Stimulated activated CD4-positive, alpha-beta T cell treated with anti-CD3 and anti-CD28 coated beads, Interleukin-15, amount 100 ng/mL, for 24 hours (primary cell): ENCODE data around the gene DSTN.

Experiments
- DNase-seq: peaks from one replicate; pipeline ENCODE4 v3.0.0-alpha.2; 2020

The DSTN gene

GRCh38 chr20:17555106-17555505, 14.8 kb upstream of the DSTN start:
- no peak for DNase-seq

- DNase-seq, result no peak
Observed at GRCh38 chr20:17556837-17557674, 12.8 kb upstream of the DSTN start.

GRCh38 chr20:17557675-17558006, 12.2 kb upstream of the DSTN start:
- DNase-seq, result no peak

GRCh38 chr20:17558154-17558940, 11.5 kb upstream of the DSTN start:
- peak; percentile 55 for DNase-seq

GRCh38 chr20:17558941-17559304, 11.0 kb upstream of the DSTN start:
- DNase-seq, result no peak

GRCh38 chr20:17559338-17559737, 10.5 kb upstream of the DSTN start:
- no peak for DNase-seq

- peak; percentile 35 for DNase-seq
Observed at GRCh38 chr20:17560344-17561074, 9.4 kb upstream of the DSTN start.

- no peak for DNase-seq
Observed at GRCh38 chr20:17562804-17563305, 7.0 kb upstream of the DSTN start.

GRCh38 chr20:17565169-17565845, 4.6 kb upstream of the DSTN start:
- DNase-seq, result no peak

- no peak for DNase-seq
Observed at GRCh38 chr20:17566345-17566744, 3.5 kb upstream of the DSTN start.

GRCh38 chr20:17568045-17568788, 1.7 kb upstream of the DSTN start:
- no peak for DNase-seq

GRCh38 chr20:17568972-17569521, 828 bp upstream of the DSTN start:
- DNase-seq, result peak; percentile 41

- DNase-seq, result peak; percentile 46
Observed at GRCh38 chr20:17570347-17571152, 675 bp downstream of the DSTN start.

GRCh38 chr20:17571153-17571527, 1.3 kb downstream of the DSTN start:
- peak; percentile 25 for DNase-seq

GRCh38 chr20:17572034-17572638, 2.3 kb downstream of the DSTN start:
- DNase-seq, result no peak

GRCh38 chr20:17573463-17573862, 3.6 kb downstream of the DSTN start:
- no peak for DNase-seq

- DNase-seq, result no peak
Observed at GRCh38 chr20:17576215-17576614, 6.3 kb downstream of the DSTN start.

- DNase-seq, result no peak
Observed at GRCh38 chr20:17579369-17580039, 9.6 kb downstream of the DSTN start.

- no peak for DNase-seq
Observed at GRCh38 chr20:17580895-17581294, 11.0 kb downstream of the DSTN start.

- no peak for DNase-seq
Observed at GRCh38 chr20:17583126-17583525, 13.3 kb downstream of the DSTN start.
